ENCODE measurements around the gene LRRC14B. TPM values are rescaled to one million over a fixed set of nuclear protein-coding genes. Genes with fewer than 3 reads are reported as not detected.
"Not testable (repeated sequence)": the region's sequence is repeated elsewhere in the genome, so short reads cannot be mapped to it uniquely, and the experiment has no call there.

Gene LRRC14B
- total and polyA plus RNA-seq, 2 experiments from 2014 or later = not detected

DNA sequence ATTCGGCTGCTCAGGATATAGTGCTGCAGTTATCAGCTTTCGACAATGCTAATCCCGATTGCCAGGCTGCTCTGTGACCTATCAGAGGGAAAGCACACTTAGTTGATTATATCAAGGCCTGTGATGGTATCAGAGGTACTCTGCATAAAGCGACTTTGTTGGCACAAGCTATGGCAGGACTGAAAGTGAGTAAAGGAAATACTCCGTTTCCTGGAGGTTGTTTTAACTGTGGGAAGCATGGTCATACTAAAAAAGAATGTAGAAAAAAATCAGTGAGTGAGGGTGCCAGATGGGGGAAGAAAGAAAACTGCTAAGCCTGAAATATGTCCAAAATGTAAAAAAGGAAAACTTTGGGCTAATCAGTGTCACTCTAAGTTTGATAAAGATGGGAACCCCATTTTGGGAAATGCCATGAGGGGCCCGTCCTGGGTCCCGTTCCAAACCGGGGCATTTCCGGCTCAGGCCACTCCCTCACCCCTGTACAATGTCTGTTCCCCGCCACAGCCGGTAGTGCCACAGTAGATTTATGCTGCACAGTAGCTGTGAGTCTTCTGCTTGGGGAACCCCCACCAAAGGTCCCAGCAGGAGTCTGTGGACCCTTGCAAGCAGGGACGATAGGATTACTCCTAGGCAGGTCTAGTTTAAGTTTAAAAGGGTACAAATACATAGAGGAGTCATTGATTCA, 52.5 kb downstream of the LRRC14B start:
- H3K9ac ChIP-seq; H3K4me1 ChIP-seq (ENCODE audit: insufficient read depth); H3F3A ChIP-seq (ENCODE audit: insufficient read depth); H3K27ac ChIP-seq; H3K27me3 ChIP-seq (replicated peaks; ENCODE audit: insufficient read depth); DNase-seq; in situ Hi-C loops (cut with MboI); H2AFZ ChIP-seq; H3K4me3 ChIP-seq; H4K20me1 ChIP-seq (ENCODE audit: insufficient read depth); H3K79me2 ChIP-seq (ENCODE audit: insufficient read depth); H3K9me2 ChIP-seq (ENCODE audit: insufficient read depth); H3K4me2 ChIP-seq (ENCODE audit: unreplicated experiment); H3K9me3 ChIP-seq (ENCODE audit: low read depth): not testable (repeated sequence)
- 94 to 98% methylated on average over 12 of the region's 12 CpGs for WGBS, 2 experiments (ENCODE audit: low coverage in 1 of 2, low lambda C conversion rate in 2 of 2, missing lambda C conversion rate in 2 of 2)
- peaks cover 32% of the 10 kb centered on the region for H3K36me3 ChIP-seq (ENCODE audit: low read depth)

DNA sequence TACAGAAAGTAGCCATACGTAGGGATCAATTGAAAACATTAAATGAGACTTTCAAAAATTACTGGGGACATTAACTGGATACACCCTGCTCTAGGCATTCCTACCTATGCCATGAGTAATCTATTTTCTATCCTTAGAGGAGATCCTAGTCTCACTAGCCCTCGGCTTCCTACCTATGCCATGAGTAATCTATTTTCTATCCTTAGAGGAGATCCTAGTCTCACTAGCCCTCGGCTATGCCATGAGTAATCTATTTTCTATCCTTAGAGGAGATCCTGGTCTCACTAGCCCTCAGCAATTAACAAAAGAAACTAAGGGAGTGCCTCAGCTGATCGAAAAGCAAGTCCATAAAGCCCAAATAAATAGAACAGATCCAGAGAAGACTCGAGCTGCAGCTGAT, 54.4 kb downstream of the LRRC14B start:
- not testable (repeated sequence) for H3K4me3 ChIP-seq; H3F3A ChIP-seq (ENCODE audit: insufficient read depth); DNase-seq; H3K79me2 ChIP-seq (ENCODE audit: insufficient read depth); H3K9ac ChIP-seq; H3K4me2 ChIP-seq (ENCODE audit: unreplicated experiment); H3K4me1 ChIP-seq (ENCODE audit: insufficient read depth); H2AFZ ChIP-seq; H3K9me3 ChIP-seq (ENCODE audit: low read depth); H3K9me2 ChIP-seq (ENCODE audit: insufficient read depth); H4K20me1 ChIP-seq (ENCODE audit: insufficient read depth); H3K27ac ChIP-seq; H3K27me3 ChIP-seq (replicated peaks; ENCODE audit: insufficient read depth)
- in situ Hi-C loops (cut with MboI) = loop anchor here (5.0 kb wide), 1 partner anchor 1332 kb away; no protein-coding TSS in a partner anchor
- WGBS, 2 experiments (ENCODE audit: low coverage in 1 of 2, low lambda C conversion rate in 2 of 2, missing lambda C conversion rate in 2 of 2) = 89% methylated on average over 5 of the region's 5 CpGs
- peaks cover 32% of the 10 kb centered on the region for H3K36me3 ChIP-seq (ENCODE audit: low read depth)

Small RNA genes lying within 50 kb of the gene (small RNA-seq; reads per million reads assigned to genes)
- not detected for gene RF00019 (ENCODE audit: low read depth, low replicate concordance)

Other genes starting within 250 kb of the LRRC14B start
- not detected in 2 replicates for gene PLEKHG4B, start 99.3 kb upstream of the LRRC14B start, total RNA-seq (2014; rRNA removed; shearing (Covaris generic))
- not detected in 2 replicates for gene PLEKHG4B, start 99.3 kb upstream of the LRRC14B start, polyA plus RNA-seq (2016; fragmentation: Nextera tagmentation; extraction: Ambion mirVana)
- gene CCDC127, start 26.7 kb downstream of the LRRC14B start, total RNA-seq (2014; rRNA removed; shearing (Covaris generic)) = 6.3 and 7.5 TPM in 2 replicates
- gene CCDC127, start 26.7 kb downstream of the LRRC14B start, polyA plus RNA-seq (2016; fragmentation: Nextera tagmentation; extraction: Ambion mirVana) = 10.4 and 11.3 TPM in 2 replicates
- gene SDHA, start 26.8 kb downstream of the LRRC14B start, total RNA-seq (2014; rRNA removed; shearing (Covaris generic)) = 64.1 and 71.5 TPM in 2 replicates
- gene SDHA, start 26.8 kb downstream of the LRRC14B start, polyA plus RNA-seq (2016; fragmentation: Nextera tagmentation; extraction: Ambion mirVana) = 95.9 and 99.2 TPM in 2 replicates
- 117 and 131 TPM in 2 replicates for gene PDCD6, start 80.2 kb downstream of the LRRC14B start, total RNA-seq (2014; rRNA removed; shearing (Covaris generic))
- gene PDCD6, start 80.2 kb downstream of the LRRC14B start, polyA plus RNA-seq (2016; fragmentation: Nextera tagmentation; extraction: Ambion mirVana) = 199 and 200 TPM in 2 replicates
- 33.7 and 40.0 TPM in 2 replicates for gene AHRR, start 130.2 kb downstream of the LRRC14B start, total RNA-seq (2014; rRNA removed; shearing (Covaris generic))
- gene AHRR, start 130.2 kb downstream of the LRRC14B start, polyA plus RNA-seq (2016; fragmentation: Nextera tagmentation; extraction: Ambion mirVana) = 11.9 and 13.2 TPM in 2 replicates